Osteoblast (primary cell): ENCODE measurements around the gene LY9. TPM values are rescaled to one million over a fixed set of nuclear protein-coding genes. Genes with fewer than 3 reads are reported as not detected.

Experiments
- DNase-seq: peaks from one replicate; pipeline ENCODE4 v3.0.0; 2011; ENCODE audit warnings: low spot score, mixed read lengths; ENCODE audit not compliant: insufficient read length; ENCODE audit errors: missing footprints
- H2AFZ ChIP-seq: 2 replicates; pipeline ENCODE4 v1.6.0; 2011; ENCODE audit warnings: mild to moderate bottlenecking, low read length
- H3K27ac ChIP-seq: 2 replicates; pipeline ENCODE4 v1.5.1; 2011; ENCODE audit warnings: mild to moderate bottlenecking, low read depth, low read length, moderate library complexity
- H3K27me3 ChIP-seq: 2 replicates; pipeline ENCODE4 v1.6.0; 2012; ENCODE audit warnings: mild to moderate bottlenecking, control low read depth, inconsistent platforms, low read length, moderate library complexity; ENCODE audit not compliant: insufficient read depth
- H3K36me3 ChIP-seq: 2 replicates; pipeline ENCODE4 v1.5.1; 2011; ENCODE audit warnings: mild to moderate bottlenecking, low read length, control low read depth, moderate library complexity; ENCODE audit not compliant: insufficient read depth
- H3K4me1 ChIP-seq: 2 replicates; pipeline ENCODE4 v1.5.1; 2011; ENCODE audit warnings: mild to moderate bottlenecking, low read length, control low read depth, moderate library complexity; ENCODE audit not compliant: insufficient read depth
- H3K4me2 ChIP-seq: 2 replicates; pipeline ENCODE4 v1.6.0; 2011; ENCODE audit warnings: mild to moderate bottlenecking, low read length; ENCODE audit not compliant: insufficient read depth
- H3K4me3 ChIP-seq: fragments of 200-600 bp; sonication (generic); 3 replicates; pipeline ENCODE4 v1.5.1; 2012; ENCODE audit warnings: mild to moderate bottlenecking, low read length, inconsistent platforms; ENCODE audit not compliant: insufficient read depth
- H3K79me2 ChIP-seq: 2 replicates; pipeline ENCODE4 v1.6.0; 2012; ENCODE audit warnings: mild to moderate bottlenecking, low read length, control low read depth, inconsistent platforms; ENCODE audit not compliant: insufficient read depth
- H3K9me3 ChIP-seq: 2 replicates; pipeline ENCODE4 v1.5.1; 2011; ENCODE audit warnings: low read depth, low read length, control low read depth
- H4K20me1 ChIP-seq: 2 replicates; pipeline ENCODE4 v1.6.0; 2012; ENCODE audit warnings: mild to moderate bottlenecking, low read length, control low read depth; ENCODE audit not compliant: insufficient read depth
- CTCF ChIP-seq: IDR thresholded peaks from 2 replicates; pipeline ENCODE4 v1.5.1; 2011; ENCODE audit warnings: mild to moderate bottlenecking, low read depth, low read length, moderate library complexity; ENCODE audit errors: extremely low read depth
- total RNA-seq: library from RNA; depleted of rRNA; stranded (reverse); fragments of >200 nt; gene quantifications from 2 replicates; pipeline ENCODE4 v1.2.3, GENCODE V29; 2012

Gene LY9
- total RNA-seq, 1 donor, result not detected

GRCh38 chr1:160777486-160778089, 18.4 kb upstream of the LY9 start:
- Histone ChIP-seq H3K4me2 (no peak overlapping the region), H3K4me1 (no peaks in the 10 kb centered on the region), H3K79me2 (no peaks in the 10 kb centered on the region), H3K27me3 (no peaks in the 10 kb centered on the region), H4K20me1 (no peaks in the 10 kb centered on the region), H2AFZ (no peak overlapping the region), H3K36me3 (no peaks in the 10 kb centered on the region), H3K9me3 (no peaks in the 10 kb centered on the region), H3K4me3 (no peak overlapping the region), H3K27ac (no peak overlapping the region)
- TF ChIP-seq CTCF, result peak; percentile 32
- DNase-seq, result no peak

- no peak overlapping the region for H3K4me2 ChIP-seq
- H3K4me3 ChIP-seq, result no peak overlapping the region
- no peaks in the 10 kb centered on the region for H3K79me2 ChIP-seq
- H3K36me3 ChIP-seq, result no peaks in the 10 kb centered on the region
- H3K27ac ChIP-seq, result no peak overlapping the region
- H4K20me1 ChIP-seq, result no peaks in the 10 kb centered on the region
- DNase-seq, result no peak
- H2AFZ ChIP-seq, result no peak overlapping the region
- TF ChIP-seq CTCF, result no peak
- no peaks in the 10 kb centered on the region for H3K27me3 ChIP-seq
- no peaks in the 10 kb centered on the region for H3K9me3 ChIP-seq
- H3K4me1 ChIP-seq, result no peaks in the 10 kb centered on the region
These were observed 17.0 kb upstream of the LY9 start for GRCh38 chr1:160778976-160779375.

GRCh38 chr1:160779626-160780397, 16.2 kb upstream of the LY9 start:
- Histone ChIP-seq H3K4me1 (no peaks in the 10 kb centered on the region), H3K27me3 (no peaks in the 10 kb centered on the region), H3K4me2 (no peak overlapping the region)

More at GRCh38 chr1:160779626-160780397, 16.2 kb upstream of the LY9 start:
- no peak for DNase-seq
- H3K27ac ChIP-seq, result no peak overlapping the region
- no peak overlapping the region for H2AFZ ChIP-seq
- TF ChIP-seq CTCF, result peak; percentile 26
- H3K4me3 ChIP-seq, result no peak overlapping the region
- H3K36me3 ChIP-seq, result no peaks in the 10 kb centered on the region
- no peaks in the 10 kb centered on the region for H3K79me2 ChIP-seq
- no peaks in the 10 kb centered on the region for H3K9me3 ChIP-seq
- H4K20me1 ChIP-seq, result no peaks in the 10 kb centered on the region
